HepG2 (cell line): ENCODE data around the gene RSPH9. TPM values are rescaled to one million over a fixed set of nuclear protein-coding genes. Genes with fewer than 3 reads are reported as not detected.

ENCODE experiments used
- ADNP ChIP-seq: sonication (generic); formaldehyde crosslinking; IDR thresholded peaks from 2 replicates; pipeline ENCODE4 v1.4.0; 2020; ENCODE audit warnings: missing genetic modification reagents
- EED ChIP-seq: sonication (generic); formaldehyde crosslinking; IDR thresholded peaks from 2 replicates; pipeline ENCODE4 v1.5.0; 2020; ENCODE audit warnings: mild to moderate bottlenecking, missing genetic modification reagents
- FIP1L1 ChIP-seq: fragments of 200-400 bp; formaldehyde crosslinking; IDR thresholded peaks from 2 replicates; pipeline ENCODE4 v1.6.1; 2018; ENCODE audit warnings: low read depth, mild to moderate bottlenecking, low read length, moderate library complexity, borderline replicate concordance; ENCODE audit not compliant: insufficient read depth
- FOXA1 ChIP-seq, 2 experiments: fragments of 450-650 bp in 1 of 2; sonication (generic) in 1 of 2; formaldehyde crosslinking in 1 of 2; IDR thresholded peaks; 2 replicates each; pipeline versions ENCODE4 v1.4.0 to v1.6.1; 2016 to 2020; ENCODE audit warnings: missing genetic modification reagents in 1 of 2
- GFI1 ChIP-seq: sonication (generic); formaldehyde crosslinking; IDR thresholded peaks from 2 replicates; pipeline ENCODE4 v1.5.0; 2020; ENCODE audit warnings: missing genetic modification reagents, mild to moderate bottlenecking, borderline replicate concordance
- HINFP ChIP-seq: sonication (generic); formaldehyde crosslinking; IDR thresholded peaks from 2 replicates; pipeline ENCODE4 v1.4.0; 2020; ENCODE audit warnings: low read depth, mild to moderate bottlenecking, missing genetic modification reagents
- MTA3 ChIP-seq: sonication (generic); formaldehyde crosslinking; IDR thresholded peaks from 2 replicates; pipeline ENCODE4 v1.4.0; 2020; ENCODE audit warnings: missing genetic modification reagents
- MTERF4 ChIP-seq: sonication (generic); formaldehyde crosslinking; IDR thresholded peaks from 2 replicates; pipeline ENCODE4 v1.8.0; 2023; ENCODE audit warnings: mild to moderate bottlenecking, missing genetic modification reagents
- MZF1 ChIP-seq: sonication (generic); formaldehyde crosslinking; IDR thresholded peaks from 2 replicates; pipeline ENCODE4 v1.8.1; 2023; ENCODE audit warnings: mild to moderate bottlenecking, missing genetic modification reagents, borderline replicate concordance
- NR2F2 ChIP-seq: IDR thresholded peaks from 2 replicates; pipeline ENCODE4 v1.6.1; 2012; ENCODE audit warnings: low read depth, inconsistent platforms, borderline replicate concordance
- NR3C1 ChIP-seq: sonication (generic); formaldehyde crosslinking; IDR thresholded peaks from 2 replicates; pipeline ENCODE4 v1.4.0; 2020; ENCODE audit warnings: missing genetic modification reagents
- REPIN1 ChIP-seq: sonication (generic); formaldehyde crosslinking; IDR thresholded peaks from 2 replicates; pipeline ENCODE4 v1.8.0; 2022; ENCODE audit warnings: missing genetic modification reagents, low read depth, mild to moderate bottlenecking, borderline replicate concordance
- ZNF138 ChIP-seq: sonication (generic); formaldehyde crosslinking; IDR thresholded peaks from 2 replicates; pipeline ENCODE4 v1.5.0; 2020; ENCODE audit warnings: mild to moderate bottlenecking, low read depth, missing genetic modification reagents
- ZNF274 ChIP-seq: sonication (generic); formaldehyde crosslinking; IDR thresholded peaks from 2 replicates; pipeline ENCODE4 v1.5.1; 2020; ENCODE audit warnings: mild to moderate bottlenecking, missing genetic modification reagents
- ZNF317 ChIP-seq: sonication (generic); formaldehyde crosslinking; IDR thresholded peaks from 2 replicates; pipeline ENCODE4 v1.5.0; 2020; ENCODE audit warnings: mild to moderate bottlenecking, missing genetic modification reagents
- ZNF530 ChIP-seq: sonication (generic); formaldehyde crosslinking; IDR thresholded peaks from 2 replicates; pipeline ENCODE4 v1.5.0; 2020; ENCODE audit warnings: low read depth, mild to moderate bottlenecking, missing genetic modification reagents
- ZNF576 ChIP-seq: sonication (generic); formaldehyde crosslinking; IDR thresholded peaks from 2 replicates; pipeline ENCODE4 v1.4.0; 2020; ENCODE audit warnings: mild to moderate bottlenecking, missing genetic modification reagents
- polyA plus RNA-seq, 8 experiments: library from polyadenylated mRNA; depleted of rRNA in 3 of 8; stranded (reverse) in 7 of 8; unstranded in 1 of 8; fragments of >200 nt; fragmentation: Illumina TruSeq in 4 of 8; extraction: Trizol in 4 of 8; gene quantifications; 2 replicates each; pipeline versions ENCODE4 v1.2.1 to v1.2.3, GENCODE V29; 2011 to 2016; ENCODE audit warnings: low read depth in 4 of 8, missing spikeins in 1 of 8, mixed read lengths in 1 of 8; ENCODE audit not compliant: insufficient read depth in 1 of 8
- total RNA-seq, 5 experiments: library from RNA; depleted of rRNA; stranded (reverse); fragments of >200 nt; fragmentation: Illumina TruSeq; extraction: Trizol; gene quantifications; 2 replicates each; pipeline ENCODE4 v1.2.3, GENCODE V29; 2016; ENCODE audit warnings: low read depth in 1 of 5
- TF ChIP-seq, protein P1 (sequence below): IDR thresholded peaks from 2 replicates; pipeline ENCODE4 v1.6.1; 2016; ENCODE audit warnings: mild to moderate bottlenecking
- TF ChIP-seq, protein P2 (sequence below): sonication (generic); formaldehyde crosslinking; conservative IDR thresholded peaks from 2 replicates; pipeline ENCODE4 v1.4.0; 2020; ENCODE audit warnings: missing genetic modification reagents
- TF ChIP-seq, protein P3 (sequence below): sonication (generic); formaldehyde crosslinking; IDR thresholded peaks from 2 replicates; pipeline ENCODE4 v1.5.0; 2020; ENCODE audit warnings: mild to moderate bottlenecking, missing genetic modification reagents, moderate library complexity

Gene RSPH9
- total and polyA plus RNA-seq, 2 of the 13 experiments (the other 11 are each of a cell fraction or from before 2014, with no cell fraction given), result 0.04 TPM; not detected in 1

GRCh38 chr6:43635387-43636307 is 9.2 kb upstream of the RSPH9 start, which contains the start of gene MAD2L1BP (continued):
- TF ChIP-seq EED (CRISPR knock-in tag), result peak; percentile 74
- TF ChIP-seq ZNF317 (CRISPR knock-in tag), result peak; percentile 76
- TF ChIP-seq, protein P1, sequence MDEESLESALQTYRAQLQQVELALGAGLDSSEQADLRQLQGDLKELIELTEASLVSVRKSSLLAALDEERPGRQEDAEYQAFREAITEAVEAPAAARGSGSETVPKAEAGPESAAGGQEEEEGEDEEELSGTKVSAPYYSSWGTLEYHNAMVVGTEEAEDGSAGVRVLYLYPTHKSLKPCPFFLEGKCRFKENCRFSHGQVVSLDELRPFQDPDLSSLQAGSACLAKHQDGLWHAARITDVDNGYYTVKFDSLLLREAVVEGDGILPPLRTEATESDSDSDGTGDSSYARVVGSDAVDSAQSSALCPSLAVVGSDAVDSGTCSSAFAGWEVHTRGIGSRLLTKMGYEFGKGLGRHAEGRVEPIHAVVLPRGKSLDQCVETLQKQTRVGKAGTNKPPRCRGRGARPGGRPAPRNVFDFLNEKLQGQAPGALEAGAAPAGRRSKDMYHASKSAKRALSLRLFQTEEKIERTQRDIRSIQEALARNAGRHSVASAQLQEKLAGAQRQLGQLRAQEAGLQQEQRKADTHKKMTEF (CRISPR knock-in tag), result peak; percentile 95
- 0 out of 2 replicates have a peak, but pooled peaks have one; percentile 24 for TF ChIP-seq ADNP (CRISPR knock-in tag)
- peak; percentile 23 for TF ChIP-seq REPIN1 (CRISPR knock-in tag)
- no peak for TF ChIP-seq MZF1 (CRISPR knock-in tag)
- TF ChIP-seq NR3C1 (CRISPR knock-in tag), result no peak
- TF ChIP-seq FIP1L1, result no peak
- TF ChIP-seq, protein P2, sequence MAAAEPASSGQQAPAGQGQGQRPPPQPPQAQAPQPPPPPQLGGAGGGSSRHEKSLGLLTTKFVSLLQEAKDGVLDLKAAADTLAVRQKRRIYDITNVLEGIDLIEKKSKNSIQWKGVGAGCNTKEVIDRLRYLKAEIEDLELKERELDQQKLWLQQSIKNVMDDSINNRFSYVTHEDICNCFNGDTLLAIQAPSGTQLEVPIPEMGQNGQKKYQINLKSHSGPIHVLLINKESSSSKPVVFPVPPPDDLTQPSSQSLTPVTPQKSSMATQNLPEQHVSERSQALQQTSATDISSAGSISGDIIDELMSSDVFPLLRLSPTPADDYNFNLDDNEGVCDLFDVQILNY (CRISPR knock-in tag), result no peak
- TF ChIP-seq HINFP (CRISPR knock-in tag), result peak; percentile 88
- no peak for TF ChIP-seq MTA3
- TF ChIP-seq MTERF4 (CRISPR knock-in tag), result peak; percentile 83
- TF ChIP-seq ZNF138 (CRISPR knock-in tag), result 0 out of 2 replicates have a peak, but pooled peaks have one; percentile 65
- no peak for TF ChIP-seq FOXA1 (IDR thresholded peaks at IDR 0.05)
- no peak; the same call in 1 of the 2 replicates for TF ChIP-seq FOXA1 (CRISPR knock-in tag; IDR thresholded peaks at IDR 0.05)
- TF ChIP-seq ZNF274 (CRISPR knock-in tag), result peak; percentile 92
- TF ChIP-seq NR2F2, result peak; percentile 36; the same call in 1 of the 2 replicates
- TF ChIP-seq, protein P3, sequence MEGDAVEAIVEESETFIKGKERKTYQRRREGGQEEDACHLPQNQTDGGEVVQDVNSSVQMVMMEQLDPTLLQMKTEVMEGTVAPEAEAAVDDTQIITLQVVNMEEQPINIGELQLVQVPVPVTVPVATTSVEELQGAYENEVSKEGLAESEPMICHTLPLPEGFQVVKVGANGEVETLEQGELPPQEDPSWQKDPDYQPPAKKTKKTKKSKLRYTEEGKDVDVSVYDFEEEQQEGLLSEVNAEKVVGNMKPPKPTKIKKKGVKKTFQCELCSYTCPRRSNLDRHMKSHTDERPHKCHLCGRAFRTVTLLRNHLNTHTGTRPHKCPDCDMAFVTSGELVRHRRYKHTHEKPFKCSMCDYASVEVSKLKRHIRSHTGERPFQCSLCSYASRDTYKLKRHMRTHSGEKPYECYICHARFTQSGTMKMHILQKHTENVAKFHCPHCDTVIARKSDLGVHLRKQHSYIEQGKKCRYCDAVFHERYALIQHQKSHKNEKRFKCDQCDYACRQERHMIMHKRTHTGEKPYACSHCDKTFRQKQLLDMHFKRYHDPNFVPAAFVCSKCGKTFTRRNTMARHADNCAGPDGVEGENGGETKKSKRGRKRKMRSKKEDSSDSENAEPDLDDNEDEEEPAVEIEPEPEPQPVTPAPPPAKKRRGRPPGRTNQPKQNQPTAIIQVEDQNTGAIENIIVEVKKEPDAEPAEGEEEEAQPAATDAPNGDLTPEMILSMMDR, result peak; percentile 38
- peak; percentile 72 for TF ChIP-seq GFI1 (CRISPR knock-in tag)
- no peak for TF ChIP-seq ZNF530 (CRISPR knock-in tag)
- peak; percentile 51; the same call in 1 of the 2 replicates for TF ChIP-seq ZNF576 (CRISPR knock-in tag)
